CD14-positive monocyte (primary cell): ENCODE data around the gene KSR1. TPM values are rescaled to one million over a fixed set of nuclear protein-coding genes. Genes with fewer than 3 reads are reported as not detected.
"Not testable (repeated sequence)": the region's sequence is repeated elsewhere in the genome, so short reads cannot be mapped to it uniquely, and the experiment has no call there.

ENCODE experiments used
- DNase-seq, 3 donors: peaks; one replicate each; pipeline ENCODE4 v3.0.0-alpha.2; 2011 to 2022
- H2AFZ ChIP-seq: 2 replicates; pipeline ENCODE4 v1.6.0; 2012; ENCODE audit warnings: mild to moderate bottlenecking, low read depth, low read length, inconsistent platforms; ENCODE audit not compliant: insufficient read depth, poor library complexity, severe bottlenecking
- H3K27ac ChIP-seq, 2 donors: 1 replicate in 1 of 2; 2 replicates in 1 of 2; pipeline ENCODE4 v1.5.1; 2012 to 2013; ENCODE audit warnings: low read length in 2 of 2, control low read depth in 1 of 2, inconsistent platforms in 1 of 2, low read depth in 1 of 2, mild to moderate bottlenecking in 1 of 2
- H3K27me3 ChIP-seq, 2 donors: one replicate each; pipeline versions ENCODE4 v1.6.0 to v1.6.1; 2011 to 2013; ENCODE audit warnings: low read length in 2 of 2; ENCODE audit not compliant: control insufficient read depth in 2 of 2, insufficient read depth in 2 of 2
- H3K36me3 ChIP-seq, 2 donors: replicated peaks in 1 of 2; 1 replicate in 1 of 2; 2 replicates in 1 of 2; pipeline versions ENCODE4 v1.5.1 to v1.6.1; 2012 to 2013; ENCODE audit warnings: low read length in 2 of 2, control low read depth in 1 of 2, inconsistent platforms in 1 of 2, mild to moderate bottlenecking in 1 of 2; ENCODE audit not compliant: insufficient read depth in 2 of 2, control insufficient read depth in 1 of 2
- H3K4me1 ChIP-seq, 2 donors: 1 replicate in 1 of 2; 2 replicates in 1 of 2; pipeline versions ENCODE4 v1.5.1 to v1.6.1; 2012 to 2013; ENCODE audit warnings: low read length in 2 of 2, control low read depth in 1 of 2, inconsistent platforms in 1 of 2, mild to moderate bottlenecking in 1 of 2, moderate library complexity in 1 of 2; ENCODE audit not compliant: insufficient read depth in 2 of 2, control insufficient read depth in 1 of 2
- H3K4me2 ChIP-seq: replicated peaks from 2 replicates; pipeline ENCODE3; 2012; ENCODE audit warnings: low read length, moderate library complexity, mild to moderate bottlenecking; ENCODE audit not compliant: poor library complexity, severe bottlenecking; ENCODE audit errors: extremely low read depth
- H3K4me3 ChIP-seq, 3 experiments: fragments of 200-600 bp in 1 of 3; sonication (generic) in 1 of 3; replicated peaks in 1 of 3; 1 replicate in 2 of 3; 2 replicates in 1 of 3; pipeline ENCODE4 v1.5.1; 2011 to 2013; ENCODE audit warnings: low read length in 3 of 3, mild to moderate bottlenecking in 3 of 3, control low read depth in 2 of 3, low read depth in 2 of 3, inconsistent platforms in 1 of 3, moderate library complexity in 1 of 3
- H3K79me2 ChIP-seq: 2 replicates; pipeline ENCODE4 v1.6.0; 2012; ENCODE audit warnings: mild to moderate bottlenecking, control low read depth, inconsistent platforms, low read length, moderate library complexity; ENCODE audit not compliant: insufficient read depth
- H3K9ac ChIP-seq: 2 replicates; pipeline ENCODE4 v1.6.0; 2017; ENCODE audit warnings: low read length, mild to moderate bottlenecking; ENCODE audit not compliant: insufficient read depth, poor library complexity, severe bottlenecking
- H3K9me3 ChIP-seq, 2 donors: replicated peaks in 1 of 2; 1 replicate in 1 of 2; 2 replicates in 1 of 2; pipeline versions ENCODE4 v1.5.1 to v1.6.1; 2012 to 2013; ENCODE audit warnings: low read length in 2 of 2, control low read depth in 1 of 2; ENCODE audit not compliant: control insufficient read depth in 1 of 2, insufficient read depth in 1 of 2
- H4K20me1 ChIP-seq: 2 replicates; pipeline ENCODE4 v1.6.0; 2012; ENCODE audit warnings: mild to moderate bottlenecking, low read length, control low read depth, moderate library complexity; ENCODE audit not compliant: insufficient read depth
- H3K27ac Mint-ChIP-seq, 7 donors: one replicate each; pipeline ENCODE4 v1.8.0; 2020; ENCODE audit warnings: mild to moderate bottlenecking in 7 of 7, mixed read lengths in 7 of 7, moderate library complexity in 6 of 7, inconsistent platforms in 2 of 7
- H3K27me3 Mint-ChIP-seq, 3 donors: one replicate each; pipeline ENCODE4 v1.8.0; 2021 to 2022; ENCODE audit warnings: low read depth in 3 of 3, mild to moderate bottlenecking in 3 of 3, mixed read lengths in 3 of 3, moderate library complexity in 3 of 3, inconsistent platforms in 1 of 3
- H3K36me3 Mint-ChIP-seq, 2 donors: one replicate each; pipeline ENCODE4 v1.8.0; 2020; ENCODE audit warnings: mixed read lengths in 2 of 2, inconsistent platforms in 1 of 2, mild to moderate bottlenecking in 1 of 2
- H3K4me1 Mint-ChIP-seq: one replicate; pipeline ENCODE4 v1.8.0; 2020; ENCODE audit warnings: mild to moderate bottlenecking, mixed read lengths
- H3K4me3 Mint-ChIP-seq, 2 donors: one replicate each; pipeline ENCODE4 v1.8.0; 2020; ENCODE audit warnings: mild to moderate bottlenecking in 2 of 2, mixed read lengths in 2 of 2, moderate library complexity in 1 of 2
- H3K9me3 Mint-ChIP-seq, 7 donors: one replicate each; pipeline ENCODE4 v1.8.0; 2020 to 2022; ENCODE audit warnings: mixed read lengths in 7 of 7, mild to moderate bottlenecking in 6 of 7, moderate library complexity in 6 of 7, inconsistent platforms in 2 of 7
- CTCF ChIP-seq: fragments of 200-600 bp; IDR thresholded peaks from one replicate; pipeline ENCODE4 v1.8.0; 2022; ENCODE audit warnings: antibody characterized with exemption, mild to moderate bottlenecking
- WGBS: methylation state at CpG from one replicate; pipeline ENCODE4 v1.1.5; 2013; ENCODE audit warnings: missing lambda C conversion rate; ENCODE audit not compliant: insufficient coverage; 5-methylcytosine and 5-hydroxymethylcytosine counted together
- intact Hi-C, 2 donors: fragments of 100-400 bp; cut with micrococcal nuclease; formaldehyde crosslinking; loops; one replicate each; pipeline versions ENCODE4 v1.15.0 to v1.15.1; 2023
- polyA plus RNA-seq, 3 donors: library from polyadenylated mRNA; depleted of rRNA in 1 of 3; unstranded in 2 of 3; stranded (reverse) in 1 of 3; fragments of 300-500 nt in 2 of 3; fragments of >200 nt in 1 of 3; fragmentation: Illumina TruSeq in 2 of 3; gene quantifications; 1 replicate in 2 of 3; 2 replicates in 1 of 3; pipeline ENCODE4 v1.2.3, GENCODE V29; 2012 to 2021

The KSR1 gene
- polyA plus RNA-seq, 3 donors = 1.2 to 111 (median 4.2) TPM

- intact Hi-C loops = loop anchor here in 1 of 2 donors (10.0 kb wide), 1 partner anchor 218 kb away; no protein-coding TSS in a partner anchor
- not testable (repeated sequence) for H3K9me3 Mint-ChIP-seq
These were observed 200.4 kb downstream of the KSR1 start for GRCh38 chr17:27656620-27657019.

DNA sequence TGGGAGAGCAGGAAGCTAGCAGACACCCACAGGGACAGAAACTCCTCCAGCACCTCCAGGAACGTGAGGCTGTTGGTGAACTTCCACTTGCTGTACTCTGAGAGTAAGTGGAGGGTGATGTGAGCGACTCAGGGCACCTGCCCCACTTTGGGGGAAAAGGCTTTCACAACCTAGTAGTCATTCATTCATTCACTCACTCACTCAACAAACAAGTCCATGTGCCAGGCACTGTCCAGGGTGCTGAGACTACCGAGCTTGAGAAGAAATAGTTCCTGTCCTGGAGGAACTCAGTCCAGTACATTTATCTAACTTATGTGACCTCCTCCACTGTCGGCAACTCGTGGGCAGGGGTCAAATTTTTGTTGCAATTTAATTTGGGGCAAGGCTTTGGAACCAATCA, 201.4 kb downstream of the KSR1 start:
- H3K27me3 Mint-ChIP-seq = peaks cover 3 to 7% (median 5%) of the 10 kb centered on the region in 3 donors
- Histone ChIP-seq H3K36me3 (no peaks in the 10 kb centered on the region), H3K4me2 (no peak overlapping the region), H3K4me1 (no peaks in the 10 kb centered on the region), H3K9me3 (no peaks in the 10 kb centered on the region), H3K27me3 (no peaks in the 10 kb centered on the region), H3K79me2 (no peaks in the 10 kb centered on the region), H3K4me3 (no peak overlapping the region), H3K9ac (no peak overlapping the region), H2AFZ (no peak overlapping the region), H4K20me1 (no peaks in the 10 kb centered on the region), H3K27ac (no peak overlapping the region)
- H3K27ac Mint-ChIP-seq = no peak overlapping the region
- H3K4me1 Mint-ChIP-seq = no peaks in the 10 kb centered on the region
- no peak for TF ChIP-seq CTCF
- no peak overlapping the region for H3K4me3 Mint-ChIP-seq
- intact Hi-C loops = loop anchor here in 1 of 2 donors (10.0 kb wide), 1 partner anchor 217 kb away; no protein-coding TSS in a partner anchor
- H3K36me3 Mint-ChIP-seq = no peaks in the 10 kb centered on the region
- WGBS = 29% methylated on average over 1 of the region's 5 CpGs
- DNase-seq = no peak
- no peaks in the 10 kb centered on the region for H3K9me3 Mint-ChIP-seq

More at GRCh38 chr17:27656620-27657019, 200.4 kb downstream of the KSR1 start:
- DNase-seq, H3K27ac Mint-ChIP-seq, H3K4me2 ChIP-seq, H3K9ac ChIP-seq, H3K27ac ChIP-seq, H3K27me3 Mint-ChIP-seq, H3K4me1 Mint-ChIP-seq, H3K36me3 ChIP-seq, H4K20me1 ChIP-seq, H3K4me3 ChIP-seq, H3K79me2 ChIP-seq, H3K36me3 Mint-ChIP-seq, H3K4me1 ChIP-seq, H3K27me3 ChIP-seq, H2AFZ ChIP-seq, H3K4me3 Mint-ChIP-seq, H3K9me3 ChIP-seq: not testable (repeated sequence)
- 87% methylated on average over 7 of the region's 8 CpGs for WGBS
